ENCODE results near the gene SEC14L6.

GRCh38 chr22:30516273-30516672 is 30.3 kb downstream of the SEC14L6 start:
- no peak for TF ChIP-seq CTCF (IDR thresholded peaks at IDR 0.05; ENCODE audit: borderline replicate concordance, extremely low read depth, low read length, poor library complexity, severe bottlenecking)
- TF ChIP-seq EZH2 (IDR thresholded peaks at IDR 0.05; ENCODE audit: borderline replicate concordance, low read depth, low read length, severe bottlenecking) = no peak

Measured in DND-41 (cell line).